HG03442 (cell line): ENCODE results near the gene ABHD16A.

Source experiments
- ATAC-seq: cut with Tn5 transposase; IDR thresholded peaks from one replicate; pipeline ENCODE4 v1.9.1; 2021; ENCODE audit warnings: mild to moderate bottlenecking, moderate library complexity; ENCODE audit not compliant: unreplicated experiment

Gene ABHD16A

GRCh38 chr6:31663126-31663960, 39.8 kb downstream of the ABHD16A start:
- ATAC-seq: no peak

- ATAC-seq: no peak
Observed at GRCh38 chr6:31662124-31662723, 40.9 kb downstream of the ABHD16A start.

DNA sequence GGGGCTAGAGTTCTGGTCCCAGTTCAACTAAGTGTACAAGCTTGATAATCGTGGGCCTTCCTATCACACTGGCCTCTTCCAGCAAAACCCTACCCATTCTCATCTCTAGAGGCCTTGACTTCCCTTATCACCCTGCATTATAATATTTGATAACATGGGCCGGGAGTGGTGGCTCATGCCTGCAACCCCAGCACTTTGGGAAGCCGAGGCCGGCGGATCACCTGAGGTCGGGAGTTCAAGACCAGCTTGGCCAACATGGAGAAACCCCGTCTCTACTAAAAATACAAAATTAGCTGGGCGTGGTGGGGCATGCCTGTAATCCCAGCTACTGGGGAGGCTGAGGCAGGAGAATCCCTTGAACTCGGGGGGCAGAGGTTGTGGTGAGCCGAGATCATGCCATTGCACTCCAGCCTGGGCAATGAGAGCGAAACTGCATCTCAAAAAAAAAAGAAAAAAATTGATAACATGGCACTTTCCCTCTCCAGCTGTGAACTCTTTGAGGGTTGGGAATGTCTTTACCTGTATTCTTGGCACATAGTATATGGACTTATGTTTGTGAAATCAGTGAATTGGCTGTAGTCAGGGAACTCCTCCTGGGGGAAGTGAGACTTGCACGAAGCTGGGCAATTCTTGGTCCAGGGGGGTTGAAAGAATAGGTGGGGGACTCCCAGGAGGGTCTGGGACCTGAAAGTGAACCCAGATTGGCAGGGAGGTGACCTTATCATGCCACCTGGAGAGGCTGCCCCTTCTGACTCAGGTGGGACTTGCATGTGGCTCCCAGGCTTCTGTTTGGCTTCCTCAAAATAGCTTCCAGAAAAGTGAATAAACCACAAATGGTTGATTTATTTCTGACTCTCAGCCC, 41.6 kb downstream of the ABHD16A start:
- ATAC-seq: no peak

- ATAC-seq: no peak
Observed at GRCh38 chr6:31660381-31661261, 42.5 kb downstream of the ABHD16A start, which contains the start of gene C6orf47. TSS of gene C6orf47 (minus strand) at chr6:31660778. CDS start at chr6:31659947, 831 bp downstream.

DNA sequence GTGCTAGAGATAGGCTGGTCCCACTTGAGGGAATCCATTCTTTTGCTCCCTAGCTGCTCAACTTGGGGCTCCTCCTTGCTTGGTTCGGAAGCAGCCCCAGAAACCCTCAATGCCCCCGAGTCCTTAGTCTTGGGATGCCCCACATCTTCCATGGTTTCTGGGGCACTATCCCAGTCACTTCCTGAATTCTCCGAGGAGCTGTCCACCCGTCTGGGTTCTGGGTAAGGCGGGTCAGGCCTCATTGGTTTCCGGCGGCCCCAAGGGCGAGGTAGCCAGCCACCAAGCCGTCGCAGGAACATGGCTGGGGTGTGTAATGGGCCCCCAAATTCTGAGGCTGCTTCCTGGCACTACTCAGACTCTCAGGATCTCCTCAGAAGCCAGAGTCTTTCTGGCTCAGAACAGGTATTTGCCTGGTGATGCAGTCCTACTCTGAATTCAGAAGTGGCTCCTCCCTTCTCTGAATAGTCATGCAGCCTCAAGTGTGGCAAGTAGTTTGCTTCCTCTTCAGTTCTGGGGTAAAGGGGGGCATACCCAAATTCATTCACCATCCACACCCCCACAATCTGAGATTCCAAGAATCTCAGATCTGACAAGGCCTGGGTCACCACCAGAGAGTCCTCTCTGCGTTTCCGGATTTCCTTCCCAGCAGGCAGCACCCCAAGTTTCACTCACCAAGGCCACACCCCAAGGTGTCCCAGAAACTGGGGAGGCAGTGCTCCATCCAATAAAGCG, 43.3 kb downstream of the ABHD16A start:
- no peak for ATAC-seq

- no peak for ATAC-seq
Observed at GRCh38 chr6:31658983-31659648, 44.0 kb downstream of the ABHD16A start.

DNA sequence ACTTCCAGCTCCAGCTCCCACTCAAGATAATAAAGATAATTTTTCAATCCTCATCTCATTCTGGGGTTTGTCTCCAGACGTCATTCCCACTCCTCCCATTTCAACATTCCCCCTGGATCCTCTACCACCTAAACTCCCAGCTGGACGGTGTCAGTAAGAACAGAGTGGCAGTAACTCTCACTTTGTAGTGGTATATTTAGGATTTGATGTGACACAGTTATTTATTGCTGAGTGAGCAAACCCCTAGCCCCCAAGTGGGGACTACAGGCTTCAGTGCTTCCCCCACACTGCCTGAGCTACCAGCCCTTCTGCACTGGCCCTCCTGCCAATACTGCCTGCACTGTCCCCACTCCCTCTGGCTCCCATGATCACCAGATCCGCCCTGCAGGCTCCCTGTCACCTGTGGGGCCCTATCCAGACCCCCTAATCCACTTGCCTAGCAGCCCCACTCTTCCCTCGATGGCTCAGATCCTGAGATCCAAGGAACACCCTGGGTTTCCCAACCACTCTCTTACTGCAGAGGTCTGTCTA, 44.9 kb downstream of the ABHD16A start:
- ATAC-seq: no peak

DNA sequence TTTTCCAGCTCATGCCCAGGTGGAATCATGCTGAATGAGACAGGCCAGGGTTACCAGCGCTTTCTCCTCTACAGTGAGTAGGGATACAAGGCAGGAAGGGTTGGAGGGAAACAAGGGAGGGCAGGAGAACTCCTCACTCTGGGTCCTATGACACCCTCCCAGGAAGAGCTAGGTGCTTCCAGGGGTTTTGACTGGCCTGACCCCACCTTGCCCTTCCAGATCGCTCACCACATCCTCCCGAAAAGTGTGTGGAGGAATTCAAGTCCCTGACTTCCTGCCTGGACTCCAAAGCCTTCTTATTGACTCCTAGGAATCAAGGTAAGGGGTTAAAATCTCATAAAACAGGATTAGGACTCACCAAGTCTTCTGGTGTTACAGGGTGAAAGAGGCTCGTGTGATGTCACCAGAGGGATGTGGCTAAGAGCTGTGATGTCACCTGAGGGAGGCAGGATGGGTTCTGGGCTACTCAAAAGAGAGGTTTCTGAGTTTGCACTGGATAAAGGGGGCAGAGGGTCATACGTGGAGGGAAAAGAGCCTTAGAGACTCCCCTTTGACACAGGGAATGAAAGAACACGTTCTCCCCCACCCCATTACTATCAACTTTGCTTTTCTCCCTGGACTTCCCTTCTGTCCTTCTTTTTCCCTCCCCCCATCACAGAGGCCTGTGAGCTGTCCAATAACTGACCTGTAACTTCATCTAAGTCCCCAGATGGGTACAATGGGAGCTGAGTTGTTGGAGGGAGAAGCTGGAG, 45.5 kb downstream of the ABHD16A start:
- ATAC-seq: no peak

DNA sequence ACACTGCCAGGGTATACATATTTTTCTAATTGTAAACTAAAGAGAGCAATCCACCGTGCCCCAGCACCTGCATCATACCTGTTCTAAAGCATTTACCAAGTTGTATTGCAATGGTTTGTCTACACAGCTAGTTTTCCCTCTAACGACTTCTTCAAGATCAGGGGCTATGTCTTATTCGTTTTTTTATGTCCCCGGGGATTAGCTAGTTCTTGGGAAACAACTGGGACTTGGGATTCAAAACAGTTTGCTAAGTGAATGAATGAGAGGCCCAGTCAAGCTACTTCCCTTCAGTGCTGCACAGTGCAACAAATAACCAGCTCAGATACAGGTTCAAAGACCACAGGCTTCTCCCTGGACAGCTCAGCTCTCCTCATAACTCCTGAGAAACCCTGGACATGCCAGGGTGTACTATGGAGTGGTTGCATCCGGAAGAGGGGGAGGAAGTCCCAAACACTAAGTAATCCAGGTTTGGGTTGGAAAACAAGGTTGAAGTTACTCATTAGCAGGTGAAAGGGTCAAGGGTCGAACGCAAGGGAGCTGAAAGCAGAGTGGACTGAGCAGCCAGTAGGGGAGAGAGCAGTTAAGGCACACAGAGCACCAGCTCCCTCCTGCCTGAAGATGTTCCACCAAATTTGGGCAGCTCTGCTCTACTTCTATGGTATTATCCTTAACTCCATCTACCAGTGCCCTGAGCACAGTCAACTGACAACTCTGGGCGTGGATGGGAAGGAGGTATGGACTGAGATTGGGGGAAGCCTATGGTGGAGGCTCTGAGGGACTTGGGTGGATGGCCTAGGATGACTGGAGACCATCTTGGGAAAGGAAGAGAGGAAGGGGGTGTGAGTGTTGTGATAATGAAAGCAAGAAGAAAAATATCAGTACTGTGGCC, 47.5 kb downstream of the ABHD16A start, which contains the start of gene APOM:
Gene APOM, plus strand, starts transcription at position 546 of the 889 bp plus-strand sequence. Its CDS starts 73 bp downstream, at position 619.
- ATAC-seq: no peak

- ATAC-seq: no peak
Observed at GRCh38 chr6:31654574-31655348, 48.4 kb downstream of the ABHD16A start.

DNA sequence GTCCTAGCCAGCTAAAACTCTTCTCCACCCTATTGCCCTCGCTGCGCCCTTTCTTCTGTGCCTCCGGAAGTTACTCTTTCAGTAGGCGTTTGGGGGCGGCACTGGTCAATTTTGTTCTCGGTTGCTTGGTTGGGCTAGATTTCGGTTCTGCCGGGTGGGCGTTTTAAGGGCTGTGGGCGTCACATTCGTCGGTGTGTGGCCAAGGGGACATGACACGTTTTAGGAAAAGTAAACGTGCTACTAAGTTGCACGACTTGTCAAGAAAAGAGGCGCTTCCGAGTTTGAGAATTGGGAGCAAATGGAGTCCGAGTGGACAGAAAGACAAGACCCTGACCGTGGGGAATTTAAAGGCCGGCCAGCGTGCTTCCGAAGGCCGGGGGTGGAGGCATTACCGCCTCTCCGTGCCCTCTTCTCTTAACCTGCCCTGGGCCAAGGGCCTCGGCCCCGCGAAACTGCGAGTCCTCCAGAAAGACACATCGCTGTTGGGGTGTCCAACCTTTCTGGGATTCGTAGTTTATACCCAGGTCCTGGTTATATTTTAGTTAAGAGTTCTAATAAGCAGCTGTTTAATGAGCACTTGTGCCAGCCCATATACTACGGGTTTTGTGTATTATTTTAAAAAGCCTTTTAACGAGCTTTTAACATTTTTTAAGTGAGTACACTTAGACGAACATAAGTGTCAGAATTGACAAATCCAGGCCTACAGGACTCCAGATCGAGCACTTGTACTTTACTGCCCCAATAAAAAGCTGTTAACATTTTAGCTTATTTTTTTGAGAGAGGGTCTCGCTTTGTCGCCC, 50.0 kb downstream of the ABHD16A start:
- peak; percentile 38 for ATAC-seq

DNA sequence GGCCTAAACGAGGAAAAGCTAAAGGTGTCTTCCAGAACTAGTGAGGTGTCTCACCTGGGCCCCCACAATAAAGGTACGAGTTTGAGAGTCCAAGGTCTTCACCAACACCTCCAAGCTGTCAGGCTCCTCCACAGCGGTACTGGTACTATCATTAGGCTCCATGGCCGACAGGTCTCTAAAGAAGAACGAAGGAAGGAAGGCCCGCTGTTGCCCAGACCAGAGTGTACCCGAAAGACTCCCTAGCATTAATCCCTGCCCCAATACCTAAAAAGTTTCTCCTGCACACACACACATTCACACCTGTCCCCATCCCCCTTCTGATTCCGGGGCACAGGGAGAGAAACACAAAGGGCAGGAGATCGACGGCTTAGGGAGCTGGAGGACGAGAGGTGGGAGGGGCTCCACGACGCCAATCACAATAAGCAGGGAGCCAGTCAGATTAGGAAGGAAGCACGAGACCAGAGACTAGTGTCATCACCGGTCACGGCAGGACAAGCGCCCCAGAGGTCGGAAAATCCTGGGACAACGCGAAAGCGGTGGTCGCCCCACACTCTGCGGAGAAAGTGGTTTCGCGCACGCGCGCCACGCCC, 51.4 kb downstream of the ABHD16A start:
- ATAC-seq: peak; percentile 40

GRCh38 chr6:31645325-31645724, 57.8 kb downstream of the ABHD16A start:
- ATAC-seq: no peak

DNA sequence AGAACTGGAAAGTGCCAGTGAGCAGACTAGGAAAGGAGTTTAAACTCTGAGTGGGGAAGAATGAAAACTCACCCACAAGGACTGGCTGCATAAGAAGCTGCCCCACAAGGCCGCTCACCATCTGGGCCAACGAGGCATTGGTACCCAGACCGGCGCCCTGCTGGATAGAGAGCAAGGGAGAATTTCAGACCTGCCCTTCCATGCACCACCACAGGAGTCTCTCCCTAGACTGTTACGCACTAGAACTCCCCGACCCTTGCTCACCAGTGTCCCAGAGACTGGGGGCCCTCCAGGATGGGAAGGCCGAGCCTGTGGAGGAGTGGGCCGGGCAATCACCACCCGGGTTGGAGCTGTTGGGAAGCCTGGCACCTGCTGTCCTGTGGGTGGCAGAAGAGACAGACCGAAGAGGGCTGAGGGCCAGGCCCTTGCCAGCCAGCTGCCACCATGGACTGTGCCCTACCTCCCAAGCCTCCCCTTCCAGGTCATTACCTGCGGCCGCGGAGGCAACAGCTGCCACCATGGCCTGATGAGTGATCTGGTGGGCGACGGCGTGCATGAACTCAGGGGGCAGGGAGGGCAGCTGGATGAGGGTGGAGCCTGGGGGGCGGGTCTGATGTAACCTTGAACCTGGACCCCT, 59.2 kb downstream of the ABHD16A start:
- ATAC-seq: no peak
